HepG2 (cell line): ENCODE data around the gene AMOTL1. TPM values are rescaled to one million over a fixed set of nuclear protein-coding genes. Genes with fewer than 3 reads are reported as not detected.

Experiments
- ATAC-seq: fragments of 200-7000 bp; cut with Tn5 transposase; 3 replicates; pipeline ENCODE4 v1.9.1; 2020; ENCODE audit warnings: mild to moderate bottlenecking, moderate library complexity
- BruUV-seq: library from RNA; stranded (reverse); fragments of 400-500 nt; replicated peaks from 2 replicates; lab custom pipeline; 2021; lab: Mats Ljungman, UMichigan
- CTCF ChIA-PET: fragments of 300-600 bp; formaldehyde crosslinking; extraction: SDS; loops from one replicate; lab custom pipeline; 2021; ENCODE audit warnings: low total read pairs, inconsistent platforms, low intra/inter-chr PET ratio; lab: Yijun Ruan, JAX
- POLR2A ChIA-PET: fragments of 350-600 bp; sonication (Branson Sonifier 250); formaldehyde crosslinking; loops from one replicate; lab custom pipeline; 2020; ENCODE audit warnings: antibody characterized with exemption, inconsistent platforms; lab: Yijun Ruan, JAX
- DNase-seq: peaks from one replicate; pipeline ENCODE4 v3.0.0-alpha.2; 2015; ENCODE audit warnings: low spot score
- FAIRE-seq: peaks from 3 replicates; lab custom pipeline; 2011; peaks lifted over from hg19 to GRCh38; lab: Jason Lieb, UNC
- H2AFZ ChIP-seq: one replicate; pipeline ENCODE4 v1.6.1; 2011; ENCODE audit warnings: low read length, inconsistent platforms
- H3K27ac ChIP-seq: fragments of 300-600 bp; 3 replicates; pipeline ENCODE4 v1.8.0; 2011; ENCODE audit warnings: mixed run types, mild to moderate bottlenecking, mixed read lengths, low read length, inconsistent platforms; ENCODE audit not compliant: insufficient read depth; ENCODE audit errors: extremely low read length
- H3K27me3 ChIP-seq, 2 experiments: fragments of 200-600 bp in 1 of 2; 2 replicates in 1 of 2; 3 replicates in 1 of 2; pipeline versions ENCODE4 v1.6.0 to v1.8.0; 2011; ENCODE audit warnings: low read length in 2 of 2, mild to moderate bottlenecking in 2 of 2, moderate library complexity in 2 of 2, inconsistent platforms in 1 of 2; ENCODE audit not compliant: insufficient read depth in 2 of 2, control insufficient read depth in 1 of 2
- H3K36me3 ChIP-seq, 2 experiments: fragments of 200-600 bp in 1 of 2; replicated peaks in 1 of 2; 2 replicates in 1 of 2; 3 replicates in 1 of 2; pipeline versions ENCODE4 v1.5.1 to v1.8.0; 2011; ENCODE audit warnings: low read length in 2 of 2, inconsistent platforms in 1 of 2; ENCODE audit not compliant: insufficient read depth in 2 of 2, control insufficient read depth in 1 of 2
- H3K4me1 ChIP-seq: 2 replicates; pipeline ENCODE4 v1.5.1; 2012; ENCODE audit warnings: low read length, inconsistent platforms; ENCODE audit not compliant: insufficient read depth
- H3K4me2 ChIP-seq: 2 replicates; pipeline ENCODE4 v1.6.0; 2011; ENCODE audit warnings: low read depth, low read length, inconsistent platforms
- H3K4me3 ChIP-seq, 3 experiments: fragments of 200-600 bp in 1 of 3; sonication (generic), shearing (Covaris generic) in 1 of 3; replicated peaks in 1 of 3; 2 replicates each; pipeline ENCODE4 v1.5.1; 2011 to 2016; ENCODE audit warnings: low read length in 3 of 3, inconsistent platforms in 2 of 3, low read depth in 2 of 3, mild to moderate bottlenecking in 2 of 3, control low read depth in 1 of 3, mixed read lengths in 1 of 3; ENCODE audit not compliant: insufficient read depth in 1 of 3
- H3K79me2 ChIP-seq: one replicate; pipeline ENCODE4 v1.6.1; 2011; ENCODE audit warnings: low read length, inconsistent platforms; ENCODE audit not compliant: insufficient read depth
- H3K9ac ChIP-seq: 2 replicates; pipeline ENCODE4 v1.6.0; 2011; ENCODE audit warnings: mild to moderate bottlenecking, low read depth, low read length, inconsistent platforms; ENCODE audit not compliant: insufficient read depth
- H3K9me3 ChIP-seq: 2 replicates; pipeline ENCODE4 v1.5.1; 2012; ENCODE audit warnings: mild to moderate bottlenecking, low read length
- H4K20me1 ChIP-seq: 2 replicates; pipeline ENCODE4 v1.6.0; 2011; ENCODE audit warnings: inconsistent platforms, mild to moderate bottlenecking, low read length, moderate library complexity; ENCODE audit not compliant: insufficient read depth
- CSRNP1 ChIP-seq: sonication (generic); formaldehyde crosslinking; IDR thresholded peaks from 2 replicates; pipeline ENCODE4 v1.8.1; 2023; ENCODE audit warnings: mild to moderate bottlenecking, missing genetic modification reagents
- HNF1B ChIP-seq: sonication (generic); formaldehyde crosslinking; IDR thresholded peaks from 2 replicates; pipeline ENCODE4 v1.5.1; 2020; ENCODE audit warnings: mild to moderate bottlenecking, moderate library complexity, missing genetic modification reagents
- RARA ChIP-seq: IDR thresholded peaks from 2 replicates; pipeline ENCODE4 v1.6.1; 2016; ENCODE audit warnings: missing genetic modification reagents, missing compliant biosample characterization
- SSRP1 ChIP-seq: IDR thresholded peaks from 2 replicates; pipeline ENCODE4 v1.6.1; 2016; ENCODE audit warnings: control low read depth
- TFE3 ChIP-seq: IDR thresholded peaks from 2 replicates; pipeline ENCODE4 v1.6.1; 2016
- ZNF24 ChIP-seq: fragments of 450-650 bp; IDR thresholded peaks from 2 replicates; pipeline ENCODE4 v1.6.1; 2017; ENCODE audit warnings: antibody characterized with exemption, mild to moderate bottlenecking
- ZNF567 ChIP-seq: sonication (generic); formaldehyde crosslinking; IDR thresholded peaks from 2 replicates; pipeline ENCODE4 v1.8.1; 2023; ENCODE audit warnings: mild to moderate bottlenecking, missing genetic modification reagents, borderline replicate concordance
- ZNF773 ChIP-seq: sonication (generic); formaldehyde crosslinking; IDR thresholded peaks from 2 replicates; pipeline ENCODE4 v1.4.0; 2020; ENCODE audit warnings: missing genetic modification reagents, borderline replicate concordance
- WGBS: methylation state at CpG from one replicate; pipeline ENCODE4 v1.1.6; 2017; ENCODE audit warnings: low lambda C conversion rate; 5-methylcytosine and 5-hydroxymethylcytosine counted together
- in situ Hi-C: cut with HindIII; loops from 2 replicates; pipeline ENCODE4 v1.10.0; 2017; ENCODE audit warnings: low pct_unique_long_range_greater_than_20kb; ENCODE audit not compliant: extremely low pct_ligation_motif_present
- intact Hi-C: fragments of 100-400 bp; cut with micrococcal nuclease; formaldehyde crosslinking; loops from one replicate; pipeline ENCODE4 v1.10.0; 2022; ENCODE audit not compliant: unreplicated experiment
- polyA plus RNA-seq, 8 experiments: library from polyadenylated mRNA; depleted of rRNA in 3 of 8; stranded (reverse) in 7 of 8; unstranded in 1 of 8; fragments of >200 nt; fragmentation: Illumina TruSeq in 4 of 8; extraction: Trizol in 4 of 8; gene quantifications; 2 replicates each; pipeline versions ENCODE4 v1.2.1 to v1.2.3, GENCODE V29; 2011 to 2016; ENCODE audit warnings: low read depth in 4 of 8, missing spikeins in 1 of 8, mixed read lengths in 1 of 8; ENCODE audit not compliant: insufficient read depth in 1 of 8
- total RNA-seq, 5 experiments: library from RNA; depleted of rRNA; stranded (reverse); fragments of >200 nt; fragmentation: Illumina TruSeq; extraction: Trizol; gene quantifications; 2 replicates each; pipeline ENCODE4 v1.2.3, GENCODE V29; 2016; ENCODE audit warnings: low read depth in 1 of 5
- TF ChIP-seq, protein P1 (sequence below): sonication (generic); formaldehyde crosslinking; IDR thresholded peaks from 2 replicates; pipeline ENCODE4 v1.5.1; 2020; ENCODE audit warnings: mild to moderate bottlenecking, missing genetic modification reagents, borderline replicate concordance
- TF ChIP-seq, protein P2 (sequence below): sonication (generic); formaldehyde crosslinking; IDR thresholded peaks from 2 replicates; pipeline ENCODE4 v1.9.0; 2021; ENCODE audit warnings: missing genetic modification reagents, borderline replicate concordance
- TF ChIP-seq, protein P3 (sequence below): fragments of 450-650 bp; IDR thresholded peaks from 2 replicates; pipeline ENCODE4 v1.6.1; 2017

The AMOTL1 gene
- total and polyA plus RNA-seq, 2 of the 13 experiments (the other 11 are each of a cell fraction or from before 2014, with no cell fraction given), result 0.01 to 0.20 TPM

GRCh38 chr11:94831529-94831928, 63.4 kb downstream of the AMOTL1 start (continued):
- TF ChIP-seq, protein P1, sequence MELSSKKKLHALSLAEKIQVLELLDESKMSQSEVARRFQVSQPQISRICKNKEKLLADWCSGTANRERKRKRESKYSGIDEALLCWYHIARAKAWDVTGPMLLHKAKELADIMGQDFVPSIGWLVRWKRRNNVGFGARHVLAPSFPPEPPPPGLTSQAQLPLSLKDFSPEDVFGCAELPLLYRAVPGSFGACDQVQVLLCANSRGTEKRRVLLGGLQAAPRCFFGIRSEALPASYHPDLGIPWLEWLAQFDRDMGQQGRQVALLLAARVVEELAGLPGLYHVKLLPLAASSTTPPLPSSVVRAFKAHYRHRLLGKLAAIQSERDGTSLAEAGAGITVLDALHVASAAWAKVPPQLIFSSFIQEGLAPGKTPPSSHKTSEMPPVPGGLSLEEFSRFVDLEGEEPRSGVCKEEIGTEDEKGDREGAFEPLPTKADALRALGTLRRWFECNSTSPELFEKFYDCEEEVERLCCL (CRISPR knock-in tag), result no peak
- TF ChIP-seq SSRP1 (CRISPR knock-in tag), result no peak
- TF ChIP-seq, all 625 proteins: peak for 0

GRCh38 chr11:94832604-94833235, 64.6 kb downstream of the AMOTL1 start:
- FAIRE-seq (no peak), DNase-seq (peak; percentile 17), ATAC-seq (no peak)
- Histone ChIP-seq H3K9me3 (no peaks in the 10 kb centered on the region), H3K27me3 (no peaks in the 10 kb centered on the region), H3K4me2 (no peak overlapping the region), H3K36me3 (no peaks in the 10 kb centered on the region), H3K4me3 (no peak overlapping the region), H3K27ac (no peak overlapping the region), H3K79me2 (no peaks in the 10 kb centered on the region), H4K20me1 (no peaks in the 10 kb centered on the region), H3K4me1 (no peaks in the 10 kb centered on the region), H3K9ac (no peak overlapping the region), H2AFZ (no peak overlapping the region)
- intact Hi-C loops, result no loop called here
- ChIA-PET CTCF (no interaction called here), POLR2A (no interaction called here)
- 37% methylated on average over 4 of the region's 4 CpGs for WGBS
- BruUV-seq, result no TSS peak
- in situ Hi-C loops, result no loop called here
- no peak for TF ChIP-seq TFE3
- TF ChIP-seq HNF1B (CRISPR knock-in tag), result no peak
- no peak for TF ChIP-seq RARA
- TF ChIP-seq ZNF773, result no peak
- TF ChIP-seq, protein P2, sequence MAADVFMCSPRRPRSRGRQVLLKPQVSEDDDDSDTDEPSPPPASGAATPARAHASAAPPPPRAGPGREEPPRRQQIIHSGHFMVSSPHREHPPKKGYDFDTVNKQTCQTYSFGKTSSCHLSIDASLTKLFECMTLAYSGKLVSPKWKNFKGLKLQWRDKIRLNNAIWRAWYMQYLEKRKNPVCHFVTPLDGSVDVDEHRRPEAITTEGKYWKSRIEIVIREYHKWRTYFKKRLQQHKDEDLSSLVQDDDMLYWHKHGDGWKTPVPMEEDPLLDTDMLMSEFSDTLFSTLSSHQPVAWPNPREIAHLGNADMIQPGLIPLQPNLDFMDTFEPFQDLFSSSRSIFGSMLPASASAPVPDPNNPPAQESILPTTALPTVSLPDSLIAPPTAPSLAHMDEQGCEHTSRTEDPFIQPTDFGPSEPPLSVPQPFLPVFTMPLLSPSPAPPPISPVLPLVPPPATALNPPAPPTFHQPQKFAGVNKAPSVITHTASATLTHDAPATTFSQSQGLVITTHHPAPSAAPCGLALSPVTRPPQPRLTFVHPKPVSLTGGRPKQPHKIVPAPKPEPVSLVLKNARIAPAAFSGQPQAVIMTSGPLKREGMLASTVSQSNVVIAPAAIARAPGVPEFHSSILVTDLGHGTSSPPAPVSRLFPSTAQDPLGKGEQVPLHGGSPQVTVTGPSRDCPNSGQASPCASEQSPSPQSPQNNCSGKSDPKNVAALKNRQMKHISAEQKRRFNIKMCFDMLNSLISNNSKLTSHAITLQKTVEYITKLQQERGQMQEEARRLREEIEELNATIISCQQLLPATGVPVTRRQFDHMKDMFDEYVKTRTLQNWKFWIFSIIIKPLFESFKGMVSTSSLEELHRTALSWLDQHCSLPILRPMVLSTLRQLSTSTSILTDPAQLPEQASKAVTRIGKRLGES (CRISPR knock-in tag), result no peak
- no peak for TF ChIP-seq ZNF567 (CRISPR knock-in tag)
- TF ChIP-seq, protein P3, sequence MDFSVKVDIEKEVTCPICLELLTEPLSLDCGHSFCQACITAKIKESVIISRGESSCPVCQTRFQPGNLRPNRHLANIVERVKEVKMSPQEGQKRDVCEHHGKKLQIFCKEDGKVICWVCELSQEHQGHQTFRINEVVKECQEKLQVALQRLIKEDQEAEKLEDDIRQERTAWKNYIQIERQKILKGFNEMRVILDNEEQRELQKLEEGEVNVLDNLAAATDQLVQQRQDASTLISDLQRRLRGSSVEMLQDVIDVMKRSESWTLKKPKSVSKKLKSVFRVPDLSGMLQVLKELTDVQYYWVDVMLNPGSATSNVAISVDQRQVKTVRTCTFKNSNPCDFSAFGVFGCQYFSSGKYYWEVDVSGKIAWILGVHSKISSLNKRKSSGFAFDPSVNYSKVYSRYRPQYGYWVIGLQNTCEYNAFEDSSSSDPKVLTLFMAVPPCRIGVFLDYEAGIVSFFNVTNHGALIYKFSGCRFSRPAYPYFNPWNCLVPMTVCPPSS, result no peak
- no peak for TF ChIP-seq ZNF24
- TF ChIP-seq CSRNP1 (CRISPR knock-in tag), result no peak
